WI38 (cell line): ENCODE data around the gene CD207.

ENCODE experiments used
- H3K4me3 ChIP-seq: 2 replicates; pipeline ENCODE4 v1.5.1; 2011; ENCODE audit warnings: low read depth, mild to moderate bottlenecking, control low read depth, low read length
- CTCF ChIP-seq: IDR thresholded peaks from 2 replicates; pipeline ENCODE4 v1.5.1; 2012; ENCODE audit warnings: low read depth, mild to moderate bottlenecking, control low read depth, low read length

Gene CD207

GRCh38 chr2:70793450-70793849, 42.2 kb downstream of the CD207 start:
- H3K4me3 ChIP-seq = no peak overlapping the region
- no peak for TF ChIP-seq CTCF

- H3K4me3 ChIP-seq = no peak within 1 kb of the TSS
- no peak for TF ChIP-seq CTCF
These were observed 45.3 kb downstream of the CD207 start, which contains the start of gene FIGLA for GRCh38 chr2:70790136-70790828. TSS of gene FIGLA (minus strand) at chr2:70790643. CDS start at chr2:70790638, 5 bp downstream.

GRCh38 chr2:70789304-70790135, 46.1 kb downstream of the CD207 start:
- no peak overlapping the region for H3K4me3 ChIP-seq
- peak; percentile 44 for TF ChIP-seq CTCF

GRCh38 chr2:70785137-70785911, 50.3 kb downstream of the CD207 start:
- no peak for TF ChIP-seq CTCF
- no peak overlapping the region for H3K4me3 ChIP-seq

GRCh38 chr2:70784320-70784719, 51.3 kb downstream of the CD207 start:
- TF ChIP-seq CTCF = no peak

More at GRCh38 chr2:70784320-70784719, 51.3 kb downstream of the CD207 start:
- no peak overlapping the region for H3K4me3 ChIP-seq
